ENCODE results near the gene TFAP2A.

The TFAP2A gene

GRCh38 chr6:10414756-10415616 is at the start of gene TFAP2A:
Gene TFAP2A (minus strand): TSS chr6:10415074. CDS start chr6:10414991, 83 bp downstream.
- DNase-seq, result no peak

GRCh38 chr6:10463491-10464481 is 48.9 kb upstream of the TFAP2A start:
- no peak for DNase-seq

GRCh38 chr6:10463040-10463439 is 48.2 kb upstream of the TFAP2A start:
- no peak for DNase-seq

GRCh38 chr6:10461850-10462249 is 47.0 kb upstream of the TFAP2A start:
- no peak for DNase-seq

- no peak for DNase-seq
These were observed 45.2 kb upstream of the TFAP2A start for GRCh38 chr6:10460096-10460495.

- DNase-seq, result no peak
These were observed 43.4 kb upstream of the TFAP2A start for GRCh38 chr6:10458287-10458686.

- no peak for DNase-seq
These were observed 38.7 kb upstream of the TFAP2A start for GRCh38 chr6:10453596-10453995.

- no peak for DNase-seq
These were observed 37.1 kb upstream of the TFAP2A start for GRCh38 chr6:10451828-10452509.

GRCh38 chr6:10451394-10451793 is 36.5 kb upstream of the TFAP2A start:
- no peak for DNase-seq

- no peak for DNase-seq
These were observed 34.9 kb upstream of the TFAP2A start for GRCh38 chr6:10449751-10450150.

GRCh38 chr6:10448096-10448495 is 33.2 kb upstream of the TFAP2A start:
- no peak for DNase-seq

GRCh38 chr6:10446548-10446947 is 31.7 kb upstream of the TFAP2A start:
- DNase-seq, result no peak

- DNase-seq, result no peak
These were observed 26.8 kb upstream of the TFAP2A start for GRCh38 chr6:10441655-10442009.

- no peak for DNase-seq
These were observed 26.3 kb upstream of the TFAP2A start for GRCh38 chr6:10441004-10441654.

- DNase-seq, result no peak
These were observed 23.0 kb upstream of the TFAP2A start for GRCh38 chr6:10437891-10438290.

- DNase-seq, result no peak
These were observed 19.4 kb upstream of the TFAP2A start for GRCh38 chr6:10434235-10434634.

- no peak for DNase-seq
These were observed 18.4 kb upstream of the TFAP2A start for GRCh38 chr6:10433322-10433721.

- no peak for DNase-seq
These were observed 16.7 kb upstream of the TFAP2A start for GRCh38 chr6:10431423-10432164.

GRCh38 chr6:10429638-10430427 is 15.0 kb upstream of the TFAP2A start:
- no peak for DNase-seq

- DNase-seq, result no peak
These were observed 12.0 kb upstream of the TFAP2A start for GRCh38 chr6:10426781-10427279.

All from CD4-positive, alpha-beta T cell treated with Interleukin-12 subunit alpha and Interleukin-12 subunit beta, for 1 hour (primary cell).